GM19043 (cell line): ENCODE data around the gene BORCS5.

ENCODE experiments used
- ATAC-seq: cut with Tn5 transposase; IDR thresholded peaks from one replicate; pipeline ENCODE4 v1.9.1; 2021; ENCODE audit warnings: low read depth; ENCODE audit not compliant: unreplicated experiment

The BORCS5 gene

DNA sequence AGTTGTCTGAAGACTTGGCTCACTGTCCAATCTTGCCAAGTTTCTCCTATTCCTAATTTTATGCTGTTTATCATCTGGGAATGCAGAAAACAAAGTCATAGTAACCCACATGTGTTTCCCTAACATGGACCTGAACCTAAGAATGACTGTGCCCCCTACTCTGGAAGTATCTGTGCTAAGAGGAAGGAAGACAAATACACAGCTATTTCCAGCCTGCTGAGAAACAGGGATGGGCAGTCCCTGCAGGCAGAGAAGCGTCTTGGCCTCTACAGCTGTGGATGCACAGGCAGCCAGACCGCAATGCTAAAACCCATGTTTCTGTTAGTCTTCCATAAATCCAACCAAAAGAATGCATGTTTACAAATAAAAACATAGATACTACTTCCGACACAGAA is 149.6 kb downstream of the BORCS5 start:
- no peak for ATAC-seq

DNA sequence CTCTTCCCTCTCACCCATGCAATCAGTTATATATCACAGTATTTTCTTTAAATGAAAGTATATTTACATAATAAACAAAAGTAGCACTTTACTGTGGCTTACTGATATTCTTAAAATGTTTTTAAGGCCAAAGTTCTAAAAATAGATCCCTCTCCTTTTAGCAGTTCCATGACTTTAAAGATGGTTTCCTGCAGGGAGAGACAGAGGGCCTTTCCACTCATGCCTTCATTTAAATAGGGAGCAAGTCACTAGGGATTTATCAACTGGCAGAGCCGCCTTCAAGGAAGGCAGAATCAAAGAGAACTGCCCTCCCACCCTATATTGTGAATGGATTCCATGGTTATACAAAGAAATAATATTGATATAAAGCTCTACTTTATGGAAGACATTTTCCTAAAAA is 150.2 kb downstream of the BORCS5 start:
- ATAC-seq: no peak

DNA sequence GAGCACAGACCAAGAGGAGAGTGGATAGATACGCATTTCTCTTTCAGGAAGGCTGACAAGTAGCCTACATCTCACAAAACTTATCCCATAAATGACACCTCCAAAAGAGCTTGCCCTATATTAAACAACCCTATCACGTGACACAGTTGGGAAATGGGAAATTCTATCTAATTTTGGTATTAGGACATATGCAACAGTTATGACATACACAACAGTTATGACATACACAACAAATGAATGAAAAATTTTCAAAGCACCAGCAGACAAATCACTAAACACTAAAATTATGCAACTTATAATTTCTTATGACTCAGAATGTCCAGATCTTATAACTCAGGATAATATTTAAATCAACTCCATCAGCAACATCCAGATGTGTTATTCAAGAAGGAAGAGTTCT is 151.7 kb downstream of the BORCS5 start:
- ATAC-seq: no peak

GRCh38 chr12:12510141-12510540 is 153.3 kb downstream of the BORCS5 start:
- ATAC-seq: no peak

GRCh38 chr12:12510551-12510950 is 153.7 kb downstream of the BORCS5 start:
- no peak for ATAC-seq

DNA sequence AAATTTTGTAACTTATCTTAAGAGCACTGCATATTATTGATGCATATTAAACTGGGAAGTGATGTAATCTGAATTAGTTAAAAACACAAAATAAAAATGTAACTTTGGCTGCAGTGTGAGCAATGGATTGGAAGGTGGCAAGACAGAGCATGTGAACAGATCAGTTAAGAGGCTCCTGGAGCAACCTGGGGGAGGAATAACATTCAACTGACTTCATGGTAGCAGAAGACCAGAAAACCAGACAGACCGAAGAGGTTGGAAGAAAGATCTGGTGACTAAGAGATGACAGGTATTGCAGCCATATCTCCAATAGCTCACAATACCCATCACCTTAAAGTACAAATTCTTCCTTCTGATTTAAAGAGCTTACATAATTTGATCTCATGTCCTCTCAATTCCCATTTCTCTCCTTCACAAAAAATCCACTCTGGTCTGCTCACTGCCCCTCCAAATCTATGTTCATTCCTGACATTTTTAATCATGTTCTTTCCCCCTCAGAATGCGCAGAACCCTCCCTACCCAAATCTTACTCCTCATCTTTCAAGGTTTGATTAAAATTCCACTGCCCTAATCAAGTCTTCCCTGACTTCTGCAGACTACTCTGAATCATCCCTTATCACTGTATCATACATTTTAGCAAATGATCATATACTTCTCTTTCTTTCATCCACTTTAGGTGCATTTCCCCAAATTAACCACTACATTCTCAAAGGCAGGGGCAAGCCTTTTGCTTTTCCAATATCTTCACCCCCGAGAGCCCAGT is 154.3 kb downstream of the BORCS5 start:
- no peak for ATAC-seq

DNA sequence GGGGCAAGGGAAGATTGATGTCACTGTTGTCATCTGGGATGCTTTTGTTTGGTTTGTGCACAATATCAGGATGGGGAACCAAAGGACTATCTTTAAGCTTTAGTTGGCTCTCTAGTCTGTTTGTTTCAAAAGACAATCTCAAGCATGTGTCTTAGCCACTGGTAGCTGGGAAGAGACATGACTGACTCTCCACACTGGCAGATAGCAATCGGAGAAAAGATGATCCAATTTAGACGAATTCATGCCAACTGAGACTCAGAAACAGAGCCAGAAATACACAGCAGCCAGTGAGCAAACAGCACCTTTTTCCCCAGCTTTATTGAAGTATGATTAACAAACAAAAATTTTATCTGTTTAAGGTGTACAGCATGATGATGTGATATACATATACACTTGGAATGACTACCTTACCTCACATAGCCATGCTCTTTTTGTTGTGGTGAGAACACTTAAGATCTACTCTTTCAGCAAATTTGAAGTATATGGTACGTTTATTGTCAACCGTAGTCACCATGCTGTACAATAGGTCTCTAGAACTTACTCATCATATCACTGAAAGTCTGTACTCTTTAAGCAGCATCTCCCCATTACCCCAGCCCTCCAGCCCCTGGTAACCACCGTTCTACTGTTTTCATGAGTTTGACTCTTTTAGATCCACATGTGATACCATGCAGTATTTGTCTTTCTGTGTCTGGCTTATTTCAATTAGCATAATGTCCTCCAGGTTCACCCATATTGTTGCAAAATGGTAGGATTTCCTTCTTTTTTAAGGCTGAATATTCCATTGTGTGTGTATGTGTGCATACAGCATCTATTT is 155.2 kb downstream of the BORCS5 start:
- no peak for ATAC-seq

- ATAC-seq: no peak
These were observed 156.6 kb downstream of the BORCS5 start for GRCh38 chr12:12513416-12514006.

GRCh38 chr12:12518464-12518845 is 161.6 kb downstream of the BORCS5 start:
- ATAC-seq: no peak

- ATAC-seq: no peak
These were observed 162.0 kb downstream of the BORCS5 start for GRCh38 chr12:12518919-12519318.
